HepG2 (cell line): ENCODE results near the gene MGAT2. TPM values are rescaled to one million over a fixed set of nuclear protein-coding genes. Genes with fewer than 3 reads are reported as not detected.

Source experiments
- KLF16 ChIP-seq, 2 experiments: sonication (generic) in 1 of 2; formaldehyde crosslinking in 1 of 2; IDR thresholded peaks; 2 replicates each; pipeline versions ENCODE4 v1.6.1 to v1.8.0; 2016 to 2023; ENCODE audit warnings: missing genetic modification reagents in 2 of 2, missing compliant biosample characterization in 1 of 2
- KLF9 ChIP-seq: IDR thresholded peaks from 2 replicates; pipeline ENCODE4 v1.6.1; 2016; ENCODE audit warnings: low read depth
- NFIC ChIP-seq: IDR thresholded peaks from 2 replicates; pipeline ENCODE4 v1.6.1; 2012; ENCODE audit warnings: mild to moderate bottlenecking, low read length, inconsistent platforms
- NFKB2 ChIP-seq: sonication (generic); formaldehyde crosslinking; IDR thresholded peaks from 2 replicates; pipeline ENCODE4 v1.4.0; 2020; ENCODE audit warnings: missing genetic modification reagents, borderline replicate concordance
- PHF21A ChIP-seq: sonication (generic); formaldehyde crosslinking; IDR thresholded peaks from 2 replicates; pipeline ENCODE4 v1.5.0; 2020; ENCODE audit warnings: mild to moderate bottlenecking, missing genetic modification reagents
- RAD21 ChIP-seq: fragments of 450-650 bp; formaldehyde crosslinking; IDR thresholded peaks from 2 replicates; pipeline ENCODE4 v1.5.0; 2020; ENCODE audit warnings: mild to moderate bottlenecking
- RARA ChIP-seq: IDR thresholded peaks from 2 replicates; pipeline ENCODE4 v1.6.1; 2016; ENCODE audit warnings: missing genetic modification reagents, missing compliant biosample characterization
- RFXAP ChIP-seq: sonication (generic); formaldehyde crosslinking; IDR thresholded peaks from 2 replicates; pipeline ENCODE4 v1.4.0; 2020; ENCODE audit warnings: missing genetic modification reagents, borderline replicate concordance
- SOX13 ChIP-seq, 3 experiments: fragments of 450-650 bp in 1 of 3; sonication (generic) in 1 of 3; formaldehyde crosslinking in 1 of 3; IDR thresholded peaks in 2 of 3; conservative IDR thresholded peaks in 1 of 3; 2 replicates each; pipeline versions ENCODE4 v1.5.0 to v1.6.1; 2016 to 2020; ENCODE audit warnings: antibody characterized with exemption in 1 of 3, mild to moderate bottlenecking in 1 of 3, missing compliant biosample characterization in 1 of 3, missing genetic modification reagents in 1 of 3, moderate library complexity in 1 of 3
- SRY ChIP-seq: sonication (generic); formaldehyde crosslinking; IDR thresholded peaks from 2 replicates; pipeline ENCODE4 v1.8.0; 2022; ENCODE audit warnings: mild to moderate bottlenecking, missing genetic modification reagents
- ZBED4 ChIP-seq: sonication (generic); formaldehyde crosslinking; IDR thresholded peaks from 2 replicates; pipeline ENCODE4 v1.4.0; 2020; ENCODE audit warnings: missing genetic modification reagents, borderline replicate concordance
- ZFY ChIP-seq: sonication (generic); formaldehyde crosslinking; IDR thresholded peaks from 2 replicates; pipeline ENCODE4 v1.4.0; 2020; ENCODE audit warnings: missing genetic modification reagents
- ZNF264 ChIP-seq: sonication (generic); formaldehyde crosslinking; IDR thresholded peaks from 2 replicates; pipeline ENCODE4 v1.4.0; 2020; ENCODE audit warnings: missing genetic modification reagents
- ZNF460 ChIP-seq: sonication (generic); formaldehyde crosslinking; IDR thresholded peaks from 2 replicates; pipeline ENCODE4 v1.5.1; 2020; ENCODE audit warnings: missing genetic modification reagents, mild to moderate bottlenecking, borderline replicate concordance
- ZNF562 ChIP-seq: sonication (generic); formaldehyde crosslinking; IDR thresholded peaks from 2 replicates; pipeline ENCODE4 v1.8.0; 2022; ENCODE audit warnings: missing genetic modification reagents, borderline replicate concordance
- ZNF576 ChIP-seq: sonication (generic); formaldehyde crosslinking; IDR thresholded peaks from 2 replicates; pipeline ENCODE4 v1.4.0; 2020; ENCODE audit warnings: mild to moderate bottlenecking, missing genetic modification reagents
- ZNF816 ChIP-seq: sonication (generic); formaldehyde crosslinking; IDR thresholded peaks from 2 replicates; pipeline ENCODE4 v1.8.0; 2022; ENCODE audit warnings: missing genetic modification reagents, mild to moderate bottlenecking, borderline replicate concordance
- polyA plus RNA-seq, 8 experiments: library from polyadenylated mRNA; depleted of rRNA in 3 of 8; stranded (reverse) in 7 of 8; unstranded in 1 of 8; fragments of >200 nt; fragmentation: Illumina TruSeq in 4 of 8; extraction: Trizol in 4 of 8; gene quantifications; 2 replicates each; pipeline versions ENCODE4 v1.2.1 to v1.2.3, GENCODE V29; 2011 to 2016; ENCODE audit warnings: low read depth in 4 of 8, missing spikeins in 1 of 8, mixed read lengths in 1 of 8; ENCODE audit not compliant: insufficient read depth in 1 of 8
- total RNA-seq, 5 experiments: library from RNA; depleted of rRNA; stranded (reverse); fragments of >200 nt; fragmentation: Illumina TruSeq; extraction: Trizol; gene quantifications; 2 replicates each; pipeline ENCODE4 v1.2.3, GENCODE V29; 2016; ENCODE audit warnings: low read depth in 1 of 5
- TF ChIP-seq, protein P1 (sequence below): sonication (generic); formaldehyde crosslinking; IDR thresholded peaks from 2 replicates; pipeline ENCODE4 v1.4.0; 2020; ENCODE audit warnings: missing genetic modification reagents, mild to moderate bottlenecking, borderline replicate concordance
- TF ChIP-seq, protein P2 (sequence below): sonication (generic); formaldehyde crosslinking; IDR thresholded peaks from 2 replicates; pipeline ENCODE4 v1.8.0; 2022; ENCODE audit warnings: mild to moderate bottlenecking, missing genetic modification reagents

MGAT2 gene
- total and polyA plus RNA-seq, 2 of the 13 experiments (the other 11 are each of a cell fraction or from before 2014, with no cell fraction given) = 12.9 to 51.9 TPM

- peak; percentile 89 for TF ChIP-seq ZBED4 (CRISPR knock-in tag)
- peak; percentile 82 for TF ChIP-seq ZNF816
- TF ChIP-seq RFXAP (CRISPR knock-in tag) = peak; percentile 73; the same call in 1 of the 2 replicates
- peak; percentile 17 for TF ChIP-seq RAD21 (CRISPR knock-in tag)
- peak; percentile 95 for TF ChIP-seq ZFY (CRISPR knock-in tag)
- TF ChIP-seq, protein P1, sequence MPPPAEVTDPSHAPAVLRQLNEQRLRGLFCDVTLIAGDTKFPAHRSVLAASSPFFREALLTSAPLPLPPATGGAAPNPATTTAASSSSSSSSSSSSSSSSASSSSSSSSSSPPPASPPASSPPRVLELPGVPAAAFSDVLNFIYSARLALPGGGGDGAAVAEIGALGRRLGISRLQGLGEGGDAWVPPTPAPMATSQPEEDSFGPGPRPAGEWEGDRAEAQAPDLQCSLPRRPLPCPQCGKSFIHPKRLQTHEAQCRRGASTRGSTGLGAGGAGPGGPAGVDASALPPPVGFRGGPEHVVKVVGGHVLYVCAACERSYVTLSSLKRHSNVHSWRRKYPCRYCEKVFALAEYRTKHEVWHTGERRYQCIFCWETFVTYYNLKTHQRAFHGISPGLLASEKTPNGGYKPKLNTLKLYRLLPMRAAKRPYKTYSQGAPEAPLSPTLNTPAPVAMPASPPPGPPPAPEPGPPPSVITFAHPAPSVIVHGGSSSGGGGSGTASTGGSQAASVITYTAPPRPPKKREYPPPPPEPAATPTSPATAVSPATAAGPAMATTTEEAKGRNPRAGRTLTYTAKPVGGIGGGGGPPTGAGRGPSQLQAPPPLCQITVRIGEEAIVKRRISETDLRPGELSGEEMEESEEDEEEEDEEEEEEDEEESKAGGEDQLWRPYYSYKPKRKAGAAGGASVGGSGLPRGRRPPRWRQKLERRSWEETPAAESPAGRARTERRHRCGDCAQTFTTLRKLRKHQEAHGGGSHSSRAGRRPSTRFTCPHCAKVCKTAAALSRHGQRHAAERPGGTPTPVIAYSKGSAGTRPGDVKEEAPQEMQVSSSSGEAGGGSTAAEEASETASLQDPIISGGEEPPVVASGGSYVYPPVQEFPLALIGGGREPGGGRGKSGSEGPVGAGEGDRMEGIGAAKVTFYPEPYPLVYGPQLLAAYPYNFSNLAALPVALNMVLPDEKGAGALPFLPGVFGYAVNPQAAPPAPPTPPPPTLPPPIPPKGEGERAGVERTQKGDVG = peak; percentile 45; the same call in 1 of the 2 replicates
- peak; percentile 75; the same call in 1 of the 2 replicates for TF ChIP-seq SRY (CRISPR knock-in tag)
- TF ChIP-seq, protein P2, sequence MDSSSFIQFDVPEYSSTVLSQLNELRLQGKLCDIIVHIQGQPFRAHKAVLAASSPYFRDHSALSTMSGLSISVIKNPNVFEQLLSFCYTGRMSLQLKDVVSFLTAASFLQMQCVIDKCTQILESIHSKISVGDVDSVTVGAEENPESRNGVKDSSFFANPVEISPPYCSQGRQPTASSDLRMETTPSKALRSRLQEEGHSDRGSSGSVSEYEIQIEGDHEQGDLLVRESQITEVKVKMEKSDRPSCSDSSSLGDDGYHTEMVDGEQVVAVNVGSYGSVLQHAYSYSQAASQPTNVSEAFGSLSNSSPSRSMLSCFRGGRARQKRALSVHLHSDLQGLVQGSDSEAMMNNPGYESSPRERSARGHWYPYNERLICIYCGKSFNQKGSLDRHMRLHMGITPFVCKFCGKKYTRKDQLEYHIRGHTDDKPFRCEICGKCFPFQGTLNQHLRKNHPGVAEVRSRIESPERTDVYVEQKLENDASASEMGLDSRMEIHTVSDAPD = peak; percentile 72; the same call in 1 of the 2 replicates
- TF ChIP-seq NFIC = 0 out of 2 replicates have a peak, but pooled peaks have one; percentile 26
- no peak for TF ChIP-seq ZNF562 (CRISPR knock-in tag)
- no peak; the same call in 1 of the 2 replicates for TF ChIP-seq KLF9 (CRISPR knock-in tag)
- TF ChIP-seq RARA (CRISPR knock-in tag) = no peak
- TF ChIP-seq PHF21A = peak; percentile 89
- no peak for TF ChIP-seq ZNF576 (CRISPR knock-in tag)
- TF ChIP-seq ZNF264 (CRISPR knock-in tag) = peak; percentile 96
- TF ChIP-seq NFKB2 (CRISPR knock-in tag) = peak; percentile 88; the same call in 1 of the 2 replicates
- peak; percentile 100 for TF ChIP-seq ZNF460 (CRISPR knock-in tag)
- TF ChIP-seq KLF16 (CRISPR knock-in tag; IDR thresholded peaks at IDR 0.05) = peak in 1 of 2 experiments; percentile 40; a peak in 2 of 4 replicates
- TF ChIP-seq SOX13 (IDR thresholded peaks at IDR 0.05) = no peak
- TF ChIP-seq SOX13 (CRISPR knock-in tag; conservative IDR thresholded peaks at IDR 0.05 in 1 of 2, IDR thresholded peaks at IDR 0.05 in 1 of 2) = peak in 1 of 2 experiments; percentile 46; a peak in 1 of 4 replicates
Measured at GRCh38 chr14:49585803-49586672, 34.6 kb upstream of the MGAT2 start, which contains the start of gene RPS29 (continued).
